Activated T-cell treated with anti-CD3 and anti-CD28 coated beads, Interleukin-2, amount 50 U/mL, for 4 hours (primary cell): ENCODE data around the gene CD248. TPM values are rescaled to one million over a fixed set of nuclear protein-coding genes. Genes with fewer than 3 reads are reported as not detected.
A peak's percentile ranks its signal among the peaks of the same experiment; 100 is the strongest.
"Not testable (repeated sequence)": the region's sequence is repeated elsewhere in the genome, so short reads cannot be mapped to it uniquely, and the experiment has no call there.

ENCODE experiments used
- ATAC-seq, 2 donors: fragments of 200-7000 bp; cut with Tn5 transposase; one replicate each; pipeline ENCODE4 v1.10.0; 2021
- DNase-seq: peaks from one replicate; pipeline ENCODE4 v3.0.0-alpha.2; 2020
- H3K27me3 Mint-ChIP-seq: one replicate; pipeline ENCODE4 v1.8.0; 2021; ENCODE audit warnings: low read depth, mixed read lengths
- H3K36me3 Mint-ChIP-seq: one replicate; pipeline ENCODE4 v1.8.0; 2022; ENCODE audit warnings: mixed read lengths; ENCODE audit not compliant: insufficient read depth
- H3K4me1 Mint-ChIP-seq: one replicate; pipeline ENCODE4 v1.8.0; 2021; ENCODE audit warnings: low read depth, mixed read lengths
- H3K4me3 Mint-ChIP-seq: one replicate; pipeline ENCODE4 v1.8.0; 2021; ENCODE audit warnings: mild to moderate bottlenecking, moderate library complexity, mixed read lengths
- H3K9me3 Mint-ChIP-seq: one replicate; pipeline ENCODE4 v1.8.0; 2021; ENCODE audit warnings: mixed read lengths
- total RNA-seq, 3 donors: library from RNA; stranded (reverse); gene quantifications; one replicate each; pipeline ENCODE4 v1.2.1, GENCODE V29; 2021

Gene CD248
- total RNA-seq, 3 donors from 2014 or later: 0.65 to 1.5 (median 0.82) TPM

- ATAC-seq, H3K4me3 Mint-ChIP-seq, H3K9me3 Mint-ChIP-seq, H3K27me3 Mint-ChIP-seq, DNase-seq: not testable (repeated sequence)
- Mint-ChIP-seq H3K36me3 (peaks cover 18% of the 10 kb centered on the region), H3K4me1 (peaks cover 40% of the 10 kb centered on the region)
Observed at GRCh38 chr11:66276619-66277018, 40.2 kb downstream of the CD248 start.

GRCh38 chr11:66275984-66276612, 40.7 kb downstream of the CD248 start:
- Mint-ChIP-seq H3K4me1 (peaks cover 35% of the 10 kb centered on the region), H3K27me3 (no peaks in the 10 kb centered on the region), H3K36me3 (peaks cover 18% of the 10 kb centered on the region), H3K4me3 (no peak overlapping the region), H3K9me3 (no peaks in the 10 kb centered on the region)
- ATAC-seq: no peak
- no peak for DNase-seq

DNA sequence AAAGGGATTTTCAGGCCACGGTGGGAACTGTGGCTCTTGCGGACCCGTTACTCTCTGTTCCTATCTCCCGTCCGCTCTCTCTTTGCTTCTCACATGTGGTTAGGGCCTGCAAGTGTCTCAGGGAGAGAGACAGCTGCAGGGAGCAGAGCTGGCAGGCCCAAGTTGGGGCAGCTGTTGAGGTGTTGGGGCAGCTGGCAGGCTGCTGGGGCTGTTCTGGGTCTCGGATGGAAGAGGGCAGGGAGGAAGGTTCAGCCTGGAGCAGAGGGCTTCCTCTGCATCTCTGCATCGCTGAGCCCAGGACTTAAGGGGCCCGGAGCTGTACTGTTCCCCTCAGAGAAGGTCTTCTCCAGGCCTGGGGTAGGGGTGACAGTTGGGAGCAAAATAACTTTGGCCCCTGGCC, 41.4 kb downstream of the CD248 start:
- peaks cover 40% of the 10 kb centered on the region for H3K4me1 Mint-ChIP-seq

DNA sequence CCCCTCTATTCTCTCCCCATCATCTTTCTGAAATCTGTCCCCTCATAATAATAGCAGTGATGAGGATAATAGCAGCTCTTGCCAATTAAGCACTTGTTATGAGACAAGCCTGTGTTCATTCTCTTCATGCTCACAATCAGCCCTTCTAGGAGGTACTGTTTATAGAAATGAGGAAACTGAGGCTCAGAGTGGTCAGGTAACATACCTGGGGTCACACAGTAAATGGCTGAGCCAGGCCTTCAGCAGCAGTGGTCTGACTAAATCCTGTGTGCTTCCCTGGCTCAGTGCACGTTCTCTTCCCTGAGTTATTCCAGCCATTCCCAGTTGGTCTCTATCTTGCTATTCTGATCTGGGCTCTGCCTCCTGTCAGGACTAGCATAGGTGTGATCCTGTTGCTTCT, 42.6 kb downstream of the CD248 start:
- Mint-ChIP-seq H3K27me3 (no peaks in the 10 kb centered on the region), H3K4me1 (peaks cover 49% of the 10 kb centered on the region), H3K9me3 (no peaks in the 10 kb centered on the region), H3K4me3 (no peak overlapping the region), H3K36me3 (peaks cover 20% of the 10 kb centered on the region)
- ATAC-seq: no peak
- no peak for DNase-seq

More for the DNA sequence above, 41.4 kb downstream of the CD248 start:
- no peak overlapping the region for H3K4me3 Mint-ChIP-seq
- peaks cover 20% of the 10 kb centered on the region for H3K36me3 Mint-ChIP-seq
- no peak for DNase-seq
- ATAC-seq: no peak
- H3K27me3 Mint-ChIP-seq: no peaks in the 10 kb centered on the region
- H3K9me3 Mint-ChIP-seq: no peaks in the 10 kb centered on the region

DNA sequence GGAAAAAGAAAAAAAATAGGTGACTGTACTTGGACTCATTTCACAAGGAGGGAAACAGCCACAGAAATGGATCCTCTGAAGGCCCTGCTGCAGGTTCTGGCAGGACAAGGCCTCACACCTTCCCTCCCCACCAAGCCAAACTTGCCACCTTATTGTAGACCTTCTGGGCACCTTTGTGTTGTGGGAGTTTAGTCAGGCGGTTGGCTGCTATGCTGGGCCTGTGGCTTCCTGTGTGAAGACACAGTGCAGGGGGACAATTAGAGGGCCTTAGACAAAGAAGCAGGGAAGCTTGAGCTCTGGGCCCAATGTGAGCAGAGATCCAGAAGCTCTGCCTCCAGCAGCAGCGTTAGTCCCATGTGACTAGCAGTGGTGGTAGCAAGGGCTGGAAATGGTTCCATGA, 44.2 kb downstream of the CD248 start:
- H3K9me3 Mint-ChIP-seq: no peaks in the 10 kb centered on the region
- peaks cover 20% of the 10 kb centered on the region for H3K36me3 Mint-ChIP-seq
- ATAC-seq (no peak), DNase-seq (no peak)
- H3K4me1 Mint-ChIP-seq: peaks cover 50% of the 10 kb centered on the region
- H3K4me3 Mint-ChIP-seq: no peak overlapping the region
- H3K27me3 Mint-ChIP-seq: no peaks in the 10 kb centered on the region

- H3K4me3 Mint-ChIP-seq: no peak overlapping the region
- DNase-seq: no peak
- H3K9me3 Mint-ChIP-seq: no peaks in the 10 kb centered on the region
- H3K27me3 Mint-ChIP-seq: no peaks in the 10 kb centered on the region
- ATAC-seq: no peak
- H3K4me1 Mint-ChIP-seq: peaks cover 52% of the 10 kb centered on the region
- peaks cover 20% of the 10 kb centered on the region for H3K36me3 Mint-ChIP-seq
Observed at GRCh38 chr11:66271816-66272215, 45.0 kb downstream of the CD248 start.

DNA sequence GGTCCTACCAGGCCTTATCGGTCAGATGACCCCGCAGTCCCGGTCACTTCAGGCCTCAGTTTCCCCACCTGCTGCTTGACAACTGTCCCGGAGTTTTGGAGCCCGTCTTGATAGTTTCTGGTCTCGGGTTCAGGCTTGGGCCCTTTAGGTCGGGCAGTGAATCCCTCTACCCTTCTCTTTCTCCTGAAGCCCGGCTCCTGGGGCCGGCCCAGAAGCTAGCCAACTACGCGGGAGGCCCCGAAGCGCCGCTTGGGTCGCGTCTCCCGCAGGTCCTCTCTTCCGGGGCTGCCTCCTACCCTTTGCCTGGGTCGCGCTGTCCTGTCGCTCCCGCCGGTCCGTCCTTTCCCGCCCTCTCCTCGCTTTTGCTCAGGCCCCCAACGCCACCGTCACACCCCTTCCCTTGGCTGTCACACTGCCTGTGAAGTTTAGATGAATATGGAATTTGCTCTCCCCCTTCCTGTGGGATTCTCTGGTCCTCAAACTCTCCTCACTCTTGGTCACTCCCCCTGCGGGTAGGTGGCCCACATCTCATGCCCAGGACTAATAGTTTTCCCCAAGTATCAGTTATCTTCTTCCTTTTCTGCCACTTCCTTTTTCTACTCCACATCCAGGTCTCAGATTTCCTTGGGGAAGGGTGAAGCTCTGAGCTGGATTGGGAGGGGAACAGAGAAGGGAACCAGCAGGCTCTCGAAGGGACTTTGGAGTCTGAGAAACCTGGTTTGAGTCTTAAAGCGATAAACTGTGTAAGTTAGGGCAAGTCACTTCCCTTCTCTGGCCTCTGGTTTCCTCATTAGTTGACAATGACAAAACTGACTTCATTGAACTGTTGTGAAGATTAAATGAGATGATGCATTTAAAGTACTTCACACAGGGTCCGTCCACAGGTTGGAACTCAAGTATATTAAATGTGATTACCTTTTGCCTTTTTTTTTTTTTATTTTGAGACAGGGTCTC, 47.6 kb downstream of the CD248 start:
- H3K27me3 Mint-ChIP-seq: no peaks in the 10 kb centered on the region
- H3K4me1 Mint-ChIP-seq: peaks cover 51% of the 10 kb centered on the region
- peak overlapping the region; percentile 96 for H3K4me3 Mint-ChIP-seq
- no peaks in the 10 kb centered on the region for H3K9me3 Mint-ChIP-seq
- no peak for ATAC-seq
- DNase-seq: no peak
- H3K36me3 Mint-ChIP-seq: peaks cover 21% of the 10 kb centered on the region

DNA sequence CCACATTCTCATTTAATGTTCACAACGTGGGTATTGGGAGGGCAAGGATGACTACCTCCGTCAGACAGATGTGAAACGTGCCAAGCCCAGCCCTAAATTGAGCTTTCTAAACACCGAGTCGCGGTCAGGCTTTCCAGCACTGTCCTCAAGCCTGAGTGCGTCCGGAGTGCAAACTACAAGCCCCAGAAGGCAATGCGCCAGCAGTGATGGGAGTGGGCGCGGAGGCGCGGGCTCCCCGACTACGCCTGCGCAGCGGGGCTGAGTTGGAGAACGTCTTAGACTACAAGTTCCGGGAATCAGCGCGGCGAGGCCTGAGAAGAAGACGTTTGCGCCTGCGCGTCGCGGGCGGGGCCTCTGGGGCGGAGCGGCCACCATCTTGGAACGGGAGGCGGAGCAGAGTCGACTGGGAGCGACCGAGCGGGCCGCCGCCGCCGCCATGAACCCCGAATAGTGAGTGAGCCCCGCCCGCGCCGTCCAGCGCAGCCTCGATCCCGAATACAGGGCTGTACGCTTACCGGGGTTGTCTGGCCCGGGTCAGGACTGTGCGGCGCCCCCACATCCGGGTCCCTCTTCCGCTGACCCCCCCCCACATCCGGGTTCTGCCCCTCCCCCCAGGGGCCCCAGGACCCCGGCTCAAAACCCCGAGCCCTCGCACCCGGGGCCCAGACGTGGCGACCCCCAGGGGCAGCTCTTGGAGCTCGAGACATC, 48.4 kb downstream of the CD248 start, which contains the start of gene RAB1B:
Gene RAB1B (plus strand): TSS at position 396 of the 708 bp plus-strand sequence. CDS start 41 bp downstream, at position 437.
- DNase-seq (peak; percentile 99), ATAC-seq (peak; percentile 84 to 85)
- Mint-ChIP-seq H3K4me3 (peak within 1 kb of the TSS; percentile 96), H3K9me3 (no peaks in the 10 kb centered on the region), H3K27me3 (no peaks in the 10 kb centered on the region), H3K36me3 (peaks cover 18% of the 10 kb centered on the region), H3K4me1 (peaks cover 45% of the 10 kb centered on the region)

GRCh38 chr11:66267379-66268243, 49.2 kb downstream of the CD248 start:
- Mint-ChIP-seq H3K4me3 (peak overlapping the region; percentile 96), H3K36me3 (peaks cover 17% of the 10 kb centered on the region)

GRCh38 chr11:66267039-66267378, 49.8 kb downstream of the CD248 start:
- ATAC-seq (no peak), DNase-seq (no peak)
- Mint-ChIP-seq H3K27me3 (no peaks in the 10 kb centered on the region), H3K36me3 (peaks cover 14% of the 10 kb centered on the region), H3K4me3 (peak overlapping the region; percentile 96), H3K4me1 (peaks cover 34% of the 10 kb centered on the region), H3K9me3 (no peaks in the 10 kb centered on the region)

More at GRCh38 chr11:66267379-66268243, 49.2 kb downstream of the CD248 start:
- DNase-seq (peak; percentile 83), ATAC-seq (peak; percentile 63 to 69)
- H3K9me3 Mint-ChIP-seq: no peaks in the 10 kb centered on the region
- peaks cover 38% of the 10 kb centered on the region for H3K4me1 Mint-ChIP-seq
- H3K27me3 Mint-ChIP-seq: no peaks in the 10 kb centered on the region

GRCh38 chr11:66266378-66267038, 50.3 kb downstream of the CD248 start:
- peak overlapping the region; percentile 96 for H3K4me3 Mint-ChIP-seq
- H3K9me3 Mint-ChIP-seq: no peaks in the 10 kb centered on the region
- no peak for DNase-seq
- H3K4me1 Mint-ChIP-seq: peaks cover 29% of the 10 kb centered on the region
- H3K27me3 Mint-ChIP-seq: no peaks in the 10 kb centered on the region
- ATAC-seq: no peak
- H3K36me3 Mint-ChIP-seq: peaks cover 14% of the 10 kb centered on the region

- Mint-ChIP-seq H3K9me3 (no peaks in the 10 kb centered on the region), H3K27me3 (no peaks in the 10 kb centered on the region), H3K36me3 (peaks cover 13% of the 10 kb centered on the region), H3K4me1 (peaks cover 27% of the 10 kb centered on the region), H3K4me3 (no peak overlapping the region)
- ATAC-seq (no peak), DNase-seq (no peak)
Observed at GRCh38 chr11:66265531-66266377, 51.1 kb downstream of the CD248 start.
